ENCODE results near the gene AFF1.

Gene AFF1

GRCh38 chr4:87042221-87042620 is 107.4 kb downstream of the AFF1 start:
- DNase-seq = no peak

DNA sequence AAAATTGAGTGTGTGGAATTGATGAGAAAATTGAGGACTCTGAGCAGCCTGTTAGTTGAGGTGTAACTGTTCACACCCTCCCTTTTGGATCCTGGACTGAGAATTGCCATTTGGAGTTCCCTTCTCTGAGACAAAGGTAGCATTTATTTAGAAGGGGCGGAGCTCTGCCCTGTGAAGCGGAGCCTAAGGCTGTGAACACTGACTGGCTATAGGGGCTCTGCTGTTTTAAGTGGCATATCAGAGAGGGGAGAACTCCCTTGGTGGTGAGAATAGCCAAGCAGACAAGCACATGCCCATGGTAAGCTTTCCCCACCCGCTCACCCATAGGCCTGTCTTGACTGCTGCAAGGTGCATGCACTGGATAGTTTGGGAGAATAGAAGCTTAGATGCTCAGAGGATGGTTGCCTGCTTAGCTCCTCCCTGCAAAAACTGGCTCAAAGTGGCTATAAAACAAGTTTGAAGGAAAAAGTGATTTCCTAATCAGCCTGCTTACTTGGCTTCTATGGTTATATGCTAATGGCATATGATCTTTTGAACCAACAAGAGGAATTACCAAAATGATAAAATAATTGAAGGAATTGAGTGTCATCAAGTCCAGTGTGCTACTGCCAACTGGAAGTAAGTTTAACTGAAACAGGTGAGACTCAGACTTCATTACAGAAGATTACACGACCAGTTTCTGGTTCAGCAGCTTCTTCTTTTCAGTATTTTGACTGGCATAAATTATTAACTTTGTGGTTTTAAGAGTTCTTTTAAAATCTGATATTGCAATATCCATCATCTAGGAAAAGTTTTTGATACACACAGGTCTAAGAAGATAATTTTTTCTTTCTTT is 108.4 kb downstream of the AFF1 start:
- DNase-seq = peak in 1 of 2 experiments; percentile 21

GRCh38 chr4:87044511-87045233 is 109.9 kb downstream of the AFF1 start:
- no peak for DNase-seq

DNA sequence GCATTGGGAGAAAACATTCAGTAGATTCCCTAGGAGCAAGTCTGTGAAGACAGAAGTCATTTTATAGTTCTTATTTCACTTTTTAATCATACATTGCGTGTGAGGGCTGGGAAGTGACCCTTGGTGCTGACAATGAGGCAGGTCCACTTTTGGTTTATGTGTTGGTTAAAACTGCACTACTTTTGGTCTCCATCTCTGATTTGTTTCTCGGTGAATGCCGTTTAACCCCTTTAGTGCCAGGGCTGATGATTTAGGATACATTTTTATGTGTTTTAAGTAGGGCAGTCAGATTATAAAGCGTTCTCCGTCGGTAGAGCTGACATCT is 110.4 kb downstream of the AFF1 start:
- no peak for DNase-seq

DNA sequence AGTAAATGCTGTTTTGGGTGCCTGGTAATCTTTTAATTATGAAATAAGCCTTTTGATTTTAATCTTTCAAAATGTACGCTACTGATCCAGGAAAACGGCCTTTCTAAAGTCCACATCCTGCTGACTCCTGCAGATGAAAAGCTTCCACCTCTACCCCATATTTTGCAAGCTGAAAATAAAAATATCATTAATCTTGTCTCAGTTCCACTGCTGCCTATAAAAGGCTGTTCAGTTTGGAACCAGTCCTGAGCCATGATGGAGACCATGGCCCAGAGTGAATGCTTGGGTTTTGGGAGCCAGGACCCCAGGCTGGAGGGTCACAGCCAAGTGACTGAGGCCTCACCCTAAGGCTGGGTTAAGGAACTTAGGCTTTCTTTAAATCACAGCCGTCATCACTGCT is 110.8 kb downstream of the AFF1 start:
- DNase-seq = no peak

GRCh38 chr4:87046121-87046551 is 111.3 kb downstream of the AFF1 start:
- DNase-seq = no peak

DNA sequence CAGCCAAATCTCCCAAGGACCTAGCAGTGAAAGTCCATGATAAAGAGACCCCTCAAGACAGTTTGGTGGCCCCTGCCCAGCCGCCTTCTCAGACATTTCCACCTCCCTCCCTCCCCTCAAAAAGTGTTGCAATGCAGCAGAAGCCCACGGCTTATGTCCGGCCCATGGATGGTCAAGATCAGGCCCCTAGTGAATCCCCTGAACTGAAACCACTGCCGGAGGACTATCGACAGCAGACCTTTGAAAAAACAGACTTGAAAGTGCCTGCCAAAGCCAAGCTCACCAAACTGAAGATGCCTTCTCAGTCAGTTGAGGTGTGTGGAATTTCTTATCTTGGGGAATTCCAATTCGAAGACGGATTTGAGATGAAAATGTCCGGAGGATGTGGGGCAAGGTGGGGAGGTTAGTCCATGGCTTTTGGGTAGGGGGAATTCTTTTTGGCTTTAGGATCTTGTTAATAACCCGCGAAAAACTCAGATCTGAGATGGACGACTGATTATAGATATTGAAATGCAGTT is 112.5 kb downstream of the AFF1 start:
- no peak for DNase-seq

- DNase-seq = no peak
These were observed 114.7 kb downstream of the AFF1 start for GRCh38 chr4:87049508-87049907.

GRCh38 chr4:87050596-87050995 is 115.8 kb downstream of the AFF1 start:
- no peak for DNase-seq

- no peak for DNase-seq
These were observed 116.4 kb downstream of the AFF1 start for GRCh38 chr4:87051121-87051713.

- no peak for DNase-seq
These were observed 117.8 kb downstream of the AFF1 start for GRCh38 chr4:87052615-87053014.

DNA sequence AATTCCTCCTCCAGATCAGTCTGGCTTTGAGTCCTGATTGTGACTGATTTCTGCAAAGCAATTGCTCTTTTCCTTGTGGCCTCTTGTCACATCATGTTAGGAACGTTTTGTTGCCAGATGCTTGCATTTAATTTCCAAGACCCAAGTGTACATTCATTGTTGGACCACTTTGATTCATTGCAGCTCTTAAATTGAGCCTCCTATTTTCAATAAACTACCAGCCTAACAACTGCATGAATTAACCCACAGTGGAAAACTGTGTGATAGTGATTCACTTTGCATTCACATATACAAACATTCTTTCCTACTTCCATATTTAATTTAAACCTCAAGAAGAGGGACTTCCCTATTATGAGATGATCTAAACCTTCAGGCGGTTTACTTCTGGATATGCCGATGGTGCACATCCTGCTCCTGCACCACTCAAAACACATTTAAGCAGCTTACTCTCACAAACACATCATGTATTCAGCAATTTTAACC is 118.4 kb downstream of the AFF1 start:
- no peak for DNase-seq

GRCh38 chr4:87053802-87054767 is 119.3 kb downstream of the AFF1 start:
- DNase-seq = no peak

- no peak for DNase-seq
These were observed 120.1 kb downstream of the AFF1 start for GRCh38 chr4:87054900-87055299.

- no peak for DNase-seq
These were observed 120.5 kb downstream of the AFF1 start for GRCh38 chr4:87055311-87055710.

DNA sequence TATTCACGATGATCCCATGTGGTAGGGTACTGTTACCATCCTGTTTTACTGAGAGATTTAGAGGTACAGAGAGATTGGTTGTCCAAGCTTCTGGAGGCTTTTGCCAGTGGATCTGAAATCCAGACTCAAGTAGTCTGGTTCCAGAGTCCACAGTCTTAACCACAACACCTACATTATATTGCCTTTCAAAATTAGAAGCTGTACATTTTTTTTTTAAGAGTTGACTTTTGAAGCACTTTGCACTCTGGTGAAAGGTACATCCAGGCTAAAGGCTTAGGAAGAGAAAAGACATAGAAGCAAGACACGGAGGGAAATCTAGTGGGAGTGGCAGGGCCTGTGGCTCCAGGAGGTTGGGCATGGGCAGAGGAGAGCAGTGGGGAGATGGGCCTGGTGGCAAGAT is 122.1 kb downstream of the AFF1 start:
- DNase-seq = no peak

GRCh38 chr4:87057835-87058355 is 123.1 kb downstream of the AFF1 start:
- no peak for DNase-seq

- DNase-seq = no peak
These were observed 123.7 kb downstream of the AFF1 start for GRCh38 chr4:87058356-87059073.

GRCh38 chr4:87060957-87061356 is 126.1 kb downstream of the AFF1 start:
- no peak for DNase-seq

DNA sequence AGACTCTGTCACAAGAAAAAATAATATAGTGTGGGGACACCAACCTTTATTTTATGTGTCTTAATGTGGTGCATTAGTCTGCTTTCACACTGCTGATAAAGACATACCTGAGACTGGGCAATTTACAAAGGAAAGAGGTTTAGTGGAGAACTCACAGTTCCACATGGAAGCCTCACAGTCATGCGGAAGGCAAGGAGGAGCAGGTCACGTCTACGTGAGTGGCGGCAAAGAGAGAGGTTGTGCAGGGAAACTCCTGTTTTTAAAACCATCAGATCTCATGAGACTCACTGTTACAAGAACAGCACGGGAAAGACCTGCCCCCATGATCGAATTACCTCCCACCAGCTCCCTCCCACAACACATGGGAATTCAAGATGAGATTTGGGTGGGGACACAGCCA is 130.2 kb downstream of the AFF1 start:
- no peak for DNase-seq

DNA sequence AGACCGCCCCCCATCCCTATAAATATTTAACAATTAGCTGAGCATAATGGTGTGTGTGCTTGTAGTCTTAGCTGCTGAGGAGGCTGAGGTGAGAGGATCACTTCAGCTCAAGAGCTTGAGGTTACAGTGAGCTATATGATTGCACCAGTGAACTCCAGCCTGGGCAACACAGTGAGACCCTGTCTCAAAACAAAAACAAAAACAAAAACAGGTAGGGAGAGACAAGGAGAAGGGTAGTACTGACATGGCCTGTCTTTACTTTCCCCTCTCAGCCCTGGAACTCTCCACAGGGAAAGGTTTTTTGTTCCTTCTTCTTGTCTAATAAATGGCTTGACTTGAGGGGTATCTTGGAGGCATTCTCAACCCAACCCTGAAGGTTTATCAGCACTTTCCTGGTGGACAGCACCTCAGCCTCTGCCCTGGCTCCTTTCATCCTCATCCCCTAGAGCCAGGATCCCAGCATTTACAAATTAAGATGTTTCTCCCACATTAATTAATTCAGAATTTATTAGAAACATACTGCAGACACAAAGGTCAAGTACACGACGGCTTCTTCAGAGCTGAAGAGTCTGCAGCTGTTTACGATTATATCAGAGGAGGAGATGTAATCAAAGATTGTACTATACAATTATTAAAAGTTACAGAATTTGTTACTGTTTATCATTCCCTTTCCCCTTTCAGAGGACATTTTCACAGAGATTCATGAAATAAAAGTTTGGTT is 131.8 kb downstream of the AFF1 start:
- DNase-seq = no peak

Data from NCI-H526 (cell line).